K562 (cell line): Measurements from ENCODE around the gene POMP.

Experiments
- CGGBP1 ChIP-seq: fragments of 250-450 bp; sonication (Bioruptor Pico); IDR thresholded peaks from 2 replicates; pipeline ENCODE4 v1.9.0; 2021; ENCODE audit warnings: mild to moderate bottlenecking
- IRF1 ChIP-seq: sonication (generic); formaldehyde crosslinking; IDR thresholded peaks from 2 replicates; pipeline ENCODE4 v1.8.0; 2022; ENCODE audit warnings: missing genetic modification reagents, mild to moderate bottlenecking, borderline replicate concordance
- MTA1 ChIP-seq: fragments of 450-650 bp; IDR thresholded peaks from 2 replicates; pipeline ENCODE4 v1.6.1; 2017; ENCODE audit warnings: borderline replicate concordance
- SMAD4 ChIP-seq: fragments of 250-450 bp; sonication (Bioruptor Pico); conservative IDR thresholded peaks from 2 replicates; pipeline ENCODE4 v1.8.0; 2021; ENCODE audit warnings: inconsistent platforms, mild to moderate bottlenecking, moderate library complexity
- SMARCE1 ChIP-seq: fragments of 450-650 bp; IDR thresholded peaks from 2 replicates; pipeline ENCODE4 v1.7.1; 2016; ENCODE audit warnings: mild to moderate bottlenecking

GRCh38 chr13:28624707-28625432 lies 34.1 kb upstream of the POMP start:
- no peak for TF ChIP-seq SMAD4 (CRISPR knock-in tag)
- no peak for TF ChIP-seq CGGBP1 (CRISPR knock-in tag)
- no peak for TF ChIP-seq MTA1
- no peak for TF ChIP-seq SMARCE1
- no peak for TF ChIP-seq IRF1 (CRISPR knock-in tag)
